ENCODE data around the gene LIG3.
"Not testable (repeated sequence)": the region's sequence is repeated elsewhere in the genome, so short reads cannot be mapped to it uniquely, and the experiment has no call there.

LIG3 gene

GRCh38 chr17:34980353-34980680 is at the start of gene LIG3:
TSS of gene LIG3 (plus strand) at chr17:34980512. CDS start at chr17:34983006, 2,494 bp downstream.
- DNase-seq (ENCODE audit: low read depth in 4 of 4, low spot score in 1 of 4): peak; percentile 81 to 95 (median 90)

DNA sequence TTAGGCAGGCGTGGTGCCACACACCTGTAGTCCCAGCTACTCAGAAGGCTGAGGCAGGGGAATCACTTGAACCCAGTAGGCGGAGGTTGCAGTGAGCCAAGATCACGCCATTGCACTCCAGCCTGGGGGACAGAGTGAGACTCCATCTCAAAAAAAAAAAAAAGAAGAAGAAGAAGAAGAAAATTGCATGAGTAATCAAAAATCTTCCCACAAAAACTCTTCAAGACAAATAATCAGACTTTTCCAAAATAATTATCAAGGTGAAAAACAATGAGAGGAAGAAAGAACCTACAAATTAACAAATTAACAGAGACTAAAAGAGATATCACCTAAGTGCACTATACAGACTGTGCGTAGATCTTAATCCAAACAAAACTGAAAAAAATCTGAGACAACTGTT is 29.5 kb upstream of the LIG3 start:
- not testable (repeated sequence) for DNase-seq (ENCODE audit: low read depth in 4 of 4, low spot score in 1 of 4)

DNA sequence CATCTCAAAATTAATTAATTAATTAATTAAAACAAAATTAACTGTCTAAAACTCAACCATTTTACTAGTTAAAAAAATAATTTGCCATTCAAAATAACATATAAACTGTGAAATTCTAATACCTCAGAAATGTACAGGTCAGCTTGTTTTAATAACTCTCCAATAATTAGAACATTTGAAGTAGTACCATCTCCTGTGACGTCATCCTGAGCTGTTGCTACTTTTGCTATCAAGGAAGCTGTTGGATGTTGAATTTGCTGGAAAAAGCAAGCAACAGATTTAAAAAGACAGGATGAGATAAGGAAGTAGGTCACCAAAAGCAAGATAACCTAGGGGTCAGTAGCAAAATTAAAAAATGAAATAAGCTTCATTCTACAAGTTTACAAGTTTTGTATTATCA is 21.9 kb upstream of the LIG3 start:
- no peak for DNase-seq (ENCODE audit: low read depth in 4 of 4, low spot score in 1 of 4)

DNA sequence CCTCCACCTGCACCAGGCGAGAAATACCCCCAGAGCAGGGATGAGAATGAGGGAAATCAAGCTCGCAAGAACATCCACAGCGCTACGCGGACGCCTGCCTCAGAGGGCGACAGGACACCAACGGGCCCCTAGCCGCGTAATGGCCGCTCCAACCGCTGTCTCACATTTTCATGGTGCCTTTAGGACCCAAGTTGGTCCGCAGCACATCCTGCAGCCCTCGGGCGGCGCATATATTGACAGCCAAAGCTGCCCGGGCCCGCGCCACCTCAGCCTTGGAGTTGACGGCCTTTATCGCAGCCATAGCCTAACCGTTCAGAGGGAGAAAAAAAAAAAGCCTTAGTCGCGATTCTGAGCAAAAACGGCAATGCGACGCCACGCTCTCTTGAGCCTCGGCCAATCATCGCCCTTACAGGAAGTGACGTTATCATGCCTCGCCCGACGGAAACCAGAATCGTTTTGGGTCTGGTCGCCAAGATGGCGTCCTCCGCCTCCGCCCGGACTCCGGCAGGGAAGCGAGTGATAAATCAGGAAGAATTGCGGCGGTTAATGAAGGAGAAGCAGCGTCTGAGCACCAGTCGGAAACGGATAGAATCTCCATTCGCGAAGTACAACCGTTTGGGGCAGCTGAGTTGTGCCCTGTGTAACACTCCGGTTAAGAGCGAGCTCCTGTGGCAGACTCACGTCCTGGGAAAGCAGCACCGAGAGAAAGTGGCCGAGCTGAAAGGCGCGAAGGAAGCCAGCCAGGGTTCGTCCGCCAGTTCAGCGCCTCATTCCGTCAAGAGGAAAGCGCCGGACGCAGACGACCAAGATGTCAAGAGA is 19.0 kb upstream of the LIG3 start, which contains the start of the genes CCT6B and ZNF830:
CCT6B (minus strand) TSS at position 368 of the 819 bp plus-strand sequence; CDS start at position 301, 67 bp downstream.
ZNF830 (plus strand) TSS at position 448 of the 819 bp plus-strand sequence; CDS start at position 475, 27 bp downstream.
- DNase-seq (ENCODE audit: low read depth in 4 of 4, low spot score in 1 of 4): peak; percentile 69 to 82 (median 76)

DNA sequence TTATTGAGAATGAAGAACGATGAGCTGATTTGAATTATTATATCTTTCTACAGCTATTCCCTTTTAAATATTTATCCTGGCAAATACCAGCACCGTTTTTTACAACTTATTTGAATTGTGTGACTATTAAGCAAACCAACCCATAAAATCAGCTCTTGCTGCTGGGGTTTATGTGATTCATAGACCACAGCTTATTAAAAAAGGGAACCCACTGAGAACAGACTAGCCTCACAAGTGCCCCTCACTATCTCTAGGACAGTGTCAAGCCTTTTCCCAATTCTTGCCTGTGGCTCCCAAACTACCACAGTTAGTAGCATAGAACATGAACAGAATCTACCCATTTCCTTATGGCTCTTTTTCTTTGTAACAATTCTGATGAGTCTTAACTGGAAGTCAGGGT is 6.1 kb upstream of the LIG3 start:
- DNase-seq (ENCODE audit: low read depth in 4 of 4, low spot score in 1 of 4): no peak

DNA sequence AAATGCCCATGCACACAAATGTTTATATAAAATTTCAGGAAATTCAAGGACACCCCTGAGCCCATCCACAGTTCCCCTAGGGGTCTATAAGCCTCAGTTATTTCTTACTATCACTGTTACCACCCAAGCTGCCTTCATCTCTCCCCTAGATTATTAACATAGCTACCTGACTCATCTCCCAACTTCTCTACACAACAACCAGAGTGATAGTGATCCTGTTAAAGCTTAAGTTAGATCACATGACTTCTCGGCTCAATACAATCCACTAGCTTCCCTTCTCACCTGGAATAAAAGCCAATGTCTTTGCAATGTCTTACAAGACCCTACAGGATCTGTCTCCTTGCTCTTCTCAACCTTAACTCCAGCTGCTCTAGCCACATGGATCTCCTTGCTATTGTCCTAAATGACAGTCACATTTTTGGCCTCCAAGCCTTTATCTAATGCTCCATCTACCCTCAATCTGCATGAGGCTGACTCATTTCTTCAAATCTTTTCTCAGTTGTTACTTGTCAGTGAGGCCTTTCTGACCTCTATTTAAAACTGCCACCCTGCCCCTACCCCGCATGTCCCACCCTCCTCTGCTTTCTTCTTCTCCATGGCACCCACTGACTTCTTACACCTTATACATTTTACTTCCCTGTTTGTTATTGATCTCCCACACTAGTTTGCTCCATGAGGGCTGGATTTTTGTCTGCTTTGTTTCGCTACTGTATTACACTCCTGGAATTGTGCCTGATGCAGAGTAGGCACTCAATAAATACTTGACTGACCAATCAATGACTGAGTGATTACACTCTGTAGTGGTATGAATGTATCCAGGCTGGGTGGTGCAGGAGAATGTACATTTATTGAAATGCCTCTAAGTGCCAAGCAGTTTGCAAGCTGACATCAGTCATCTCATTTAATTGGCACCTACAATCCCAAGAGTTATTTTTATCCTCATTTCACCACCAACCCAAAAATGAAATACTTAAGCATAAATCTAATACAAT is 5.2 kb upstream of the LIG3 start:
- no peak for DNase-seq (ENCODE audit: low read depth in 4 of 4, low spot score in 1 of 4)

GRCh38 chr17:34979153-34979552 is 1.2 kb upstream of the LIG3 start:
- DNase-seq (ENCODE audit: low read depth in 4 of 4, low spot score in 1 of 4): no peak

DNA sequence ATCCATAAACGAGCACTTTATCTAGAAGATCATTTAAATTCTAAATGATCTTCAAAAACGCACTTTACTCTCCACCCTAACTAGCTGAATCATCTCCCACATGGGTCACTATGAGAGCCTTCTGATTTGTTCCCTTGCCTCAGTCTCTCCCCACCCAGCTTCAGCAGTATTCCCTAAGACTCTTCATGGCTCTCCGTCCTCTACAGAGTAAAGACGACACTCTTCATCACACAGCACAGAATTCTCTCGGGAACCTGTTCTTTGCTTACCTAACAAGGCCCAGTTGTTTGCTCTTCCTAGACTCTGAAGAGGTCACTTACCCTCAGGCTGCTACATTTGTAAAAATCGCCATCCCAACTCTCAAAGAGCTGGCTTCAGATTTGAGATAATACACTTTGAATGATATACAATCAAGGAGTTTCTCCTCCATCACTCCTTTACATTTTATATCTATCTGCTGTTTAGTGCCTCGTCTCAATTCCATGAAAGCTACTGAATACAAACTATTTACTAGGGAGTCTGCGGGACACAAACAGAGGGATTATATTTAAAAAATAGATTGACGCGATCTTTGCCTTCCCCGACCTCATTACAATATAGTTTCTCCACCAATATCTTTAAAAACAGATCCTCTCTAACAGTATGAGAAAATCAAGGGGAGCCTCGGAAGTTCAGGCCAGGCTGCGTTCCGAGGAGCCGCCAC is 511 bp upstream of the LIG3 start:
- DNase-seq (ENCODE audit: low read depth in 4 of 4, low spot score in 1 of 4): no peak

DNA sequence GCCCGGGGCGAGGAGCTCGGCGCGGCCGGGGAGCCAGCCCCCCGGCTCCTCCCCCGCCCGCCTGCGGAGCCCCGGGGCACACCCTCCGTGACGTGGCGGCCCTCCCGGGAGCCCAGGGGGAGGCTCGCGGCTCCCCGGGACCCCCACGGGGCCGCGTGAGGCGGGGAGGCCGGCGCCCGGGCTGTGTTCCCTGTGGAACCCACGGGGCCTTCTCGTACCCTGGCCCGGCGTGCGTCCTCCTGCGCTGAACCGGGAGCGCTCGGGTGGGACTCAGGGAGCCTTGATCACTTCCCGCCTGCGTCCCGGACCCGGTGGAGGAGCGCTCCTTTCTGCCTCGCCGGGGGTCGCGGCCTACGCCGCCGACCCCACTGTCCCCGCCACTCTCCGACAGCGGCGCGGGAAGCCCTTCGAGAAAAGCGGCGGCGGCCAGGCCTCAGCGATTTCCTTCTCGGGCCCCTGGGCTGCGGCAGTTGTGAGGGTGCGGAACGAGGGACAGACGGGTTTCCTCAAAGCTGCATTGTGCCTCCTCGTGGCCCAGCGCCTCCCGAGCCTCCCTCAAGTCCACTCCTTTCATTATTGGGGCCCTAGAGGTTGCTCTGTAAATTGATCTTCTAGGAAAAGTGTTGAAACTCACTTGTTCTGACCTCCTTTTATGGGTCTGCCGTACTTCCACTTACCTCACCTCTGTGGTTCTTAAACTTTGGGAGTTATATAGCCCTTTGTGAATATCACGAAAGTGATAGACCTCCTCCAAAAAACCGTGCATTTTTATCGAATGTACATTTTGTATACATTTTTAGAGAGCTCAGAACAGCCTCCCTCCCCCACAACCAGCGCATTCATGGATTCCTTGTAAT is 597 bp downstream of the LIG3 start:
- DNase-seq (ENCODE audit: low read depth in 4 of 4, low spot score in 1 of 4): peak; percentile 45 to 72 (median 59)

DNA sequence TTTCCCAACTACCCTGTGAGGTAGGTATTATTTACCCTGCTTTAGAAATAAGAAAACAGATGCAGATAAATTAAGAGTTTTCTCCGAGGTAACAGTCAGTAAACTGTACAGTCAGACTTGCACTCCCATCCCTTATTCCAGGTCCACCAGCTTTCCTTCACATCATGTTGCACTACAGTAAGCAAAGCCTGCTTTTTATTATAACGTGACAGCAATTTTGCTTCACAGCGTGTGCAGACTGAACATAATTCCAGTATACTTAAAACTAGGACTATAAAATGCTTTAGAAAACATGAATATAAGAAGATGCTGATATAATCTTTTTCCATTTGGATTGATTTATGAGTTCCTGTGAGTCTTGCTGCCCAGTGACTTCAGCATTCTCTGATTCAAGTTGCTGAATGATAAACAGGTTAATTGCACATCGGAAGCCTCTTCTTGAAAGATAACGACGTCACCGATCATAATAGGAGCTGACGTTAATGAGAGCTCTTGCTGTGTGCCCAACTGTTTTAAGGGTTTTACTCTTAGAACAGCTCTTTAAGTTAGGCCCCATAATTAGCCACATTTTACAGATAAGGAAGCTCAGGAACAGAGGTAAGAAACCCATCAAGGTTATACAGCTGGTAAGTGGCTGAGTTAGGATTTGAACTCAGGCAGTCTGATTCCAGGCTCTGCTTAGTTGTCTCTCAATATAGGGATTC is 1.4 kb downstream of the LIG3 start:
- no peak for DNase-seq (ENCODE audit: low read depth in 4 of 4, low spot score in 1 of 4)

- no peak for DNase-seq (ENCODE audit: low read depth in 4 of 4, low spot score in 1 of 4)
These were observed 6.9 kb downstream of the LIG3 start for GRCh38 chr17:34987232-34987631.

DNA sequence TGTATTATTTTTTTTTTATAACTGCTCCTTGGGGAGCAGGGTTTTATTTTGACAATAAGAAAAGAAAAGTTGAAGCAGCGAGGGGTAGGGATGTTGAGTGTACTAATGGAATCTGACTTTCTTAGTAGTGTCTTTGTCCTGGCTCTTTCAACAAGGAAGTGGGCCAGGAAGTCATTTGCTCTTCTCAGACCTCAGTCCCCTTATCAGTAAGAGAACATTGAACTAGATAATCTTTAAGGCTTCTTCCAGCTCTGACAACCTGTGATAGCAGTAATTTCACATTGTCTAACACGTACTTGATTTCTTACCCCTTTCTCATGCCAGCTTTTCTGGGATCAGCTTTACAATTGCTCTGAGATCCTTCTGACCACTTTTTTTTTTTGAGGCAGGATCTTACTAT is 8.3 kb downstream of the LIG3 start:
- DNase-seq (ENCODE audit: low read depth in 4 of 4, low spot score in 1 of 4): no peak

DNA sequence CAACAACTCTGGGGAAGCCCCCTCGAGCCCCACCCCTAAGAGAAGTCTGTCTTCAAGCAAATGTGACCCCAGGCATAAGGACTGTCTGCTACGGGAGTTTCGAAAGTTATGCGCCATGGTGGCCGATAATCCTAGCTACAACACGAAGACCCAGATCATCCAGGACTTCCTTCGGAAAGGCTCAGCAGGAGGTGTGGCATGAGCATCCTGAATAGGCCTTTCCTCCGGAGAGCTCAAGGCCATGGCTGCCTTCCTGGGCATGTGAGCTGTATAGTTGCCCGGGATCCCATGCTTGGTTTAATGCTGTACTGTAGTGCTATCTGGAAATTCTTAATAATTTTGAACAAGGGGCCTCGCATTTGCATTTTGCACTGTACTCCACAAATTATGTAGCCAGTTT is 9.2 kb downstream of the LIG3 start:
- DNase-seq (ENCODE audit: low read depth in 4 of 4, low spot score in 1 of 4): no peak

GRCh38 chr17:34990921-34991365 is 10.6 kb downstream of the LIG3 start:
- DNase-seq (ENCODE audit: low read depth in 4 of 4, low spot score in 1 of 4): no peak

DNA sequence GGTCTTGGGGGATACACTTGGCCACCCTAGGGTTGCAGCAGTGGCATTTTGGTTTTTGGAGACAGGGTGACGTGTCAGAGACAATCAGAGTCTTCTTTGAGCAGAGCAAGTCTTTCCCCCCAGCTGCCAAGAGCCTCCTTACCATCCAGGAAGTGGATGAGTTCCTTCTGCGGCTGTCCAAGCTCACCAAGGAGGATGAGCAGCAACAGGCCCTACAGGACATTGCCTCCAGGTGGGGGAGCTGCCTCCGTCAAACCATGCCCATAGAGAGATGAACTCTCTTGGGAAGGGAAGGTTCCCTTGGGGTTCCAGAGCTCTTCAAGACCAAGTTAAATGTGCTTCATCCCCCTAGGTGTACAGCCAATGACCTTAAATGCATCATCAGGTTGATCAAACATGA is 11.3 kb downstream of the LIG3 start:
- DNase-seq (ENCODE audit: low read depth in 4 of 4, low spot score in 1 of 4): no peak

GRCh38 chr17:34993031-34993430 is 12.7 kb downstream of the LIG3 start:
- DNase-seq (ENCODE audit: low read depth in 4 of 4, low spot score in 1 of 4): no peak

DNA sequence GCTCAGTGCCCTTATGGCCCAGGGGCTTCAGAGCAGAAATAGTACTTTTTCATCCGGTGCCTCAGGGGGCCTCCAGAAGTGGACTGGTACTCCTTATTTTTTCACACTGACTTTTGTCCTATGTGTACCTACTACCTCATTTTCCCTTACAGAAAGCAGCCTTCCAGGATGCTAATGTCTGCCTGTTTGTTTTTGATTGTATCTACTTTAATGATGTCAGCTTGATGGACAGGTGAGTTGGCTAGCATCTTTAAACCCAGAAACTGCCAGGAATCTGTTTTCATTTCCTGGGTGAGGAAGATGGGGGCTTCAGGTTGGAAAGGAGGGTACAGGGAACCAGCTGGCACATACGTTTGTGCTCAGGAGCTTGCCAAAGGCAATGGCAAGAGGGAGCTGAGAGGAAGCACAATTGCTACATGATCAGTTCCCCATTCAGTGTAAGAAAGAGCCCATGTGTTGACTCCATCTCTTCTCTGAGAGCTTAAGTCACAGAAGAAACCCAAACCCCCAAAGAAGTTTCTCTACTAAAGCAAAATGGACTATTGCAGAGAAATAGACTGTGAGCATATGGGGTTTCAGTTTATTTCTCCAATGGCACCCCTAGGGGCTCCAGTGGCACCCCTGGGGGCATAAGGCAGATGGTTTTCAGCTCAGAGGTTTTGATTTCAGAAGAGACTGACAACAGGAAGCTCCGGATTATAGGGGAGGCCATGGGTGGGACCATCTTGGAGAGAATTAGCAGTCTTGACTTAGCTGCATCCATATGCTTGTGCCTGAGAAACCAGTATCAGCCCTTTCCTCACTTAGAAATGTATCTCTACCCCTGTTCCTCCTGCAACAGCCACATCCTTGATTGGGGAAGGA is 16.3 kb downstream of the LIG3 start:
- DNase-seq (ENCODE audit: low read depth in 4 of 4, low spot score in 1 of 4): no peak

DNA sequence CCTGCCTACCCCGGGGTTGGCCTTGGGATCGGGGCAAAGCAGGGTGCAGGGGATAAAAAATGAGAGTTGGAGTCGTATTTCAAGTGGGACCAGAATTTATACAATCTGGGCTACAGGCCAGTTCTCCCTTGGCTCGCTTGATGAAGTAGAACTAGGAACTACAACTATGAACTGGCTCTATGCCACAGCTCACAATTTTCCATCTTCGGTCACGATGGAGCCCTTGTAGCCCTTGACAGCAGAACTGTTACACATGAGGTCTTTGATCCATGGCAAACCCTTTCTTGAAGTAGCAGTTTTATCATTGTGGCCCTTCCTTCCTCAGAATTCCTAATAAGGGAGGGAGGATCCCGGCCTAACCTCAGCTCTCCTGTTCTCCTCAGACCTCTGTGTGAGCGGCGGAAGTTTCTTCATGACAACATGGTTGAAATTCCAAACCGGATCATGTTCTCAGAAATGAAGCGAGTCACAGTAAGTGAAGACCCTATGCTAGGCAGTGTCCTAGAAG is 17.1 kb downstream of the LIG3 start:
- DNase-seq (ENCODE audit: low read depth in 4 of 4, low spot score in 1 of 4): no peak
